Measurements from ENCODE around the gene LASP1NB.

Gene LASP1NB

DNA sequence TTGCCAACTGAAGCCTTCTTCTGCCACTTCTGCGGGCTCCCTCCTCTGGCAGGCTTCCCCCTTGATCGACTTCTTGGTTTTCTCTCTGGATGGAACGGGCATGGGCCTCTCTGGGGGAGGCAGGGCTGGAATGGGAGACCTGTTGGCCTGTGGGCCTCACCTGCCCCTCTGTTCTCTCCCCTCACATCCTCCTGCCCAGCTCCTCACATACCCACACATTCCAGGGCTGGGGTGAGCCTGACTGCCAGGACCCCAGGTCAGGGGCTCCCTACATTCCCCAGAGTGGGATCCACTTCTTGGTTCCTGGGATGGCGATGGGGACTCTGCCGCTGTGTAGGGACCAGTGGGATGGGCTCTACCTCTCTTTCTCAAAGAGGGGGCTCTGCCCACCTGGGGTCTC, 6.5 kb upstream of the LASP1NB start:
- no peaks in the 10 kb centered on the region for H3K9me3 ChIP-seq (ENCODE audit: control insufficient read depth in 1 of 2, low read length in 2 of 2)
- H3K4me1 ChIP-seq (ENCODE audit: insufficient read depth, low read length): no peaks in the 10 kb centered on the region
- H3K27me3 ChIP-seq (ENCODE audit: insufficient read depth, low read length): no peaks in the 10 kb centered on the region
- H3K4me1 Mint-ChIP-seq: peaks cover 4 to 20% (median 10%) of the 10 kb centered on the region in 4 donors
- POLR2A ChIA-PET (ENCODE audit: partially characterized antibody): no interaction called here
- CTCF ChIA-PET (ENCODE audit: partially characterized antibody): interaction anchor here (1.0 kb wide), 1 partner anchor 235 kb away, joined by 3 read pairs; no protein-coding TSS in a partner anchor
- no peak overlapping the region for H3K27ac ChIP-seq (ENCODE audit: low read depth, low read length)
- H3K27me3 Mint-ChIP-seq: no peaks in the 10 kb centered on the region
- no peak overlapping the region for H3K4me3 Mint-ChIP-seq
- DNase-seq: no peak
- no peak overlapping the region for H3K27ac Mint-ChIP-seq
- intact Hi-C loops (cut with micrococcal nuclease): no loop called here
- H3K9me3 Mint-ChIP-seq: peaks cover 0 to 2% (median 0%) of the 10 kb centered on the region in 8 donors
- peaks cover 49% of the 10 kb centered on the region for H3K36me3 ChIP-seq (ENCODE audit: insufficient read depth, low read length)
- H3K36me3 Mint-ChIP-seq: peaks cover 36 to 60% of the 10 kb centered on the region in 2 donors
- H3K4me3 ChIP-seq (ENCODE audit: low read length in 2 of 2): no peak overlapping the region

DNA sequence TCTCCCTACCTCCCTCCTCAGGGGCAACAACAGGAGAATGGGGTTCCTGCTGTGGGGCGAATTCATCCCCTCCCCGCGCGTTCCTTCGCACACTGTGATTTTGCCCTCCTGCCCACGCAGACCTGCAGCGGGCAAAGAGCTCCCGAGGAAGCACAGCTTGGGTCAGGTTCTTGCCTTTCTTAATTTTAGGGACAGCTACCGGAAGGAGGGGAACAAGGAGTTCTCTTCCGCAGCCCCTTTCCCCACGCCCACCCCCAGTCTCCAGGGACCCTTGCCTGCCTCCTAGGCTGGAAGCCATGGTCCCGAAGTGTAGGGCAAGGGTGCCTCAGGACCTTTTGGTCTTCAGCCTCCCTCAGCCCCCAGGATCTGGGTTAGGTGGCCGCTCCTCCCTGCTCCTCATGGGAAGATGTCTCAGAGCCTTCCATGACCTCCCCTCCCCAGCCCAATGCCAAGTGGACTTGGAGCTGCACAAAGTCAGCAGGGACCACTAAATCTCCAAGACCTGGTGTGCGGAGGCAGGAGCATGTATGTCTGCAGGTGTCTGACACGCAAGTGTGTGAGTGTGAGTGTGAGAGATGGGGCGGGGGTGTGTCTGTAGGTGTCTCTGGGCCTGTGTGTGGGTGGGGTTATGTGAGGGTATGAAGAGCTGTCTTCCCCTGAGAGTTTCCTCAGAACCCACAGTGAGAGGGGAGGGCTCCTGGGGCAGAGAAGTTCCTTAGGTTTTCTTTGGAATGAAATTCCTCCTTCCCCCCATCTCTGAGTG, 5.9 kb upstream of the LASP1NB start:
- Mint-ChIP-seq H3K27me3 (no peaks in the 10 kb centered on the region), H3K4me3 (no peak overlapping the region), H3K9me3 (peaks cover 0 to 2% (median 0%) of the 10 kb centered on the region in 8 donors), H3K4me1 (peaks cover 5 to 16% (median 10%) of the 10 kb centered on the region in 4 donors), H3K27ac (peak overlapping the region in 5 of 7 donors; percentile 32 to 79 (median 59)), H3K36me3 (peaks cover 31 to 56% of the 10 kb centered on the region in 2 donors)
- Histone ChIP-seq H3K9me3 (ENCODE audit: control insufficient read depth in 1 of 2, low read length in 2 of 2) (no peaks in the 10 kb centered on the region), H3K27ac (ENCODE audit: low read depth, low read length) (no peak overlapping the region), H3K36me3 (ENCODE audit: insufficient read depth, low read length) (peaks cover 43% of the 10 kb centered on the region), H3K27me3 (ENCODE audit: insufficient read depth, low read length) (no peaks in the 10 kb centered on the region), H3K4me1 (ENCODE audit: insufficient read depth, low read length) (no peaks in the 10 kb centered on the region), H3K4me3 (ENCODE audit: low read length in 2 of 2) (no peak overlapping the region)
- ChIA-PET POLR2A (ENCODE audit: partially characterized antibody) (interaction anchor here (0.7 kb wide), 1 partner anchor 66 kb away, joined by 3 read pairs; the partner anchor contains the start of gene RPL23), CTCF (ENCODE audit: partially characterized antibody) (interaction anchor here (1.0 to 1.5 kb wide), 2 partner anchors 234 kb away, joined by 3 read pairs; no protein-coding TSS in a partner anchor)
- intact Hi-C loops (cut with micrococcal nuclease): no loop called here
- DNase-seq: no peak

- Histone ChIP-seq H3K27ac (ENCODE audit: low read depth, low read length) (no peak overlapping the region), H3K4me1 (ENCODE audit: insufficient read depth, low read length) (peaks cover 10% of the 10 kb centered on the region), H3K4me3 (ENCODE audit: low read length in 2 of 2) (no peak overlapping the region), H3K27me3 (ENCODE audit: insufficient read depth, low read length) (no peaks in the 10 kb centered on the region), H3K36me3 (ENCODE audit: insufficient read depth, low read length) (peaks cover 32% of the 10 kb centered on the region), H3K9me3 (ENCODE audit: control insufficient read depth in 1 of 2, low read length in 2 of 2) (no peaks in the 10 kb centered on the region)
- intact Hi-C loops (cut with micrococcal nuclease): no loop called here
- no peak for DNase-seq
- Mint-ChIP-seq H3K4me3 (no peak overlapping the region), H3K27ac (peak overlapping the region in 6 of 7 donors; percentile 27 to 92 (median 51)), H3K36me3 (peaks cover 30 to 47% of the 10 kb centered on the region in 2 donors), H3K9me3 (peaks cover 0 to 2% (median 0%) of the 10 kb centered on the region in 8 donors), H3K27me3 (no peaks in the 10 kb centered on the region), H3K4me1 (peaks cover 15 to 25% (median 19%) of the 10 kb centered on the region in 4 donors)
- CTCF ChIA-PET (ENCODE audit: partially characterized antibody): interaction anchor here (1.5 kb wide), 1 partner anchor 233 kb away, joined by 3 read pairs; no protein-coding TSS in a partner anchor
- POLR2A ChIA-PET (ENCODE audit: partially characterized antibody): interaction anchor here (0.7 to 5.7 kb wide), 3 partner anchors 27 to 67 kb away, joined by 3 to 44 read pairs (median 5); partner anchors contain the start of genes LASP1 and RPL23
Observed at GRCh38 chr17:38920374-38921291, 4.8 kb upstream of the LASP1NB start.

DNA sequence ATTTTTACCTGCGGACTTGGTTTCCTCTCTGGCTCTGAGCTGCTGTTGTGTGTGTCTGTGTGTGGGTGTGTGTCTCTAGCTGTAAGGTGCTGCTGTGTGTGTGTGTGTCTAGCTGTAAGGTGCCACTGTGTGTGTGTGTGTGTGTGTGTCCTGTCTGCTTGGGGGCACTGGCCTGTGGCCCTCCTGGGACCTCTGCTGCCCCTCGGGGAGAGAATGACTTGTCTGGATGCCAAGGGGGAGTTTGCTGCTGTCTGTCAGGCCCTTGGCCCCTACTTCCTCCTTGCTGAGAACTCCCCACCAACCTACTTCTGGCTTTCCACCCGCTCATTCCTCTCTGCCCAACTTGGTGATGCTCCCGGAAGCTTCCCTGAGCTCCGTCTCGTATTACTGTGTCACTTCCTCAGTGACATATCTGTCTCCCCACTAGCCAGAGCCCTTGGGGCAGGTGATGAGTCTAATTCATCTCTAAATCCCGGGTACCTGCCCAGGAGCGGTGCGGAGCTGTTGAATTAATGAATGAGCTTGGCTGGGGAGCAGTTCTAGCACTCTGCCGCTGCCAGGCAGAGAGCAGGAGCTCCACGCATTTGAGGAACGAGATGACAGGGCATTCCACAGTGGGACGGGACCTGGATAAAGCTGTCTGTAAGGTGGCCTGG, 3.5 kb upstream of the LASP1NB start:
- Histone ChIP-seq H3K4me3 (ENCODE audit: low read length in 2 of 2) (no peak overlapping the region), H3K9me3 (ENCODE audit: control insufficient read depth in 1 of 2, low read length in 2 of 2) (no peaks in the 10 kb centered on the region), H3K4me1 (ENCODE audit: insufficient read depth, low read length) (peaks cover 19% of the 10 kb centered on the region), H3K27me3 (ENCODE audit: insufficient read depth, low read length) (no peaks in the 10 kb centered on the region), H3K27ac (ENCODE audit: low read depth, low read length) (no peak overlapping the region), H3K36me3 (ENCODE audit: insufficient read depth, low read length) (peaks cover 26% of the 10 kb centered on the region)
- ChIA-PET CTCF (ENCODE audit: partially characterized antibody) (interaction anchor here (0.7 to 4.0 kb wide), 7 partner anchors 24 to 231 kb away, joined by 3 to 19 read pairs (median 3); no protein-coding TSS in a partner anchor), POLR2A (ENCODE audit: partially characterized antibody) (interaction anchor here (0.6 to 5.7 kb wide), 9 partner anchors 13 to 217 kb away, joined by 3 to 44 read pairs (median 5); partner anchors contain the start of genes LASP1 and RPL23)
- Mint-ChIP-seq H3K27me3 (no peaks in the 10 kb centered on the region), H3K36me3 (peaks cover 25 to 40% of the 10 kb centered on the region in 2 donors), H3K27ac (peak overlapping the region in 6 of 7 donors; percentile 54 to 85 (median 74)), H3K4me3 (no peak overlapping the region), H3K9me3 (peaks cover 0 to 2% (median 0%) of the 10 kb centered on the region in 8 donors), H3K4me1 (peaks cover 26 to 35% (median 28%) of the 10 kb centered on the region in 4 donors)
- intact Hi-C loops (cut with micrococcal nuclease): no loop called here
- DNase-seq: no peak

DNA sequence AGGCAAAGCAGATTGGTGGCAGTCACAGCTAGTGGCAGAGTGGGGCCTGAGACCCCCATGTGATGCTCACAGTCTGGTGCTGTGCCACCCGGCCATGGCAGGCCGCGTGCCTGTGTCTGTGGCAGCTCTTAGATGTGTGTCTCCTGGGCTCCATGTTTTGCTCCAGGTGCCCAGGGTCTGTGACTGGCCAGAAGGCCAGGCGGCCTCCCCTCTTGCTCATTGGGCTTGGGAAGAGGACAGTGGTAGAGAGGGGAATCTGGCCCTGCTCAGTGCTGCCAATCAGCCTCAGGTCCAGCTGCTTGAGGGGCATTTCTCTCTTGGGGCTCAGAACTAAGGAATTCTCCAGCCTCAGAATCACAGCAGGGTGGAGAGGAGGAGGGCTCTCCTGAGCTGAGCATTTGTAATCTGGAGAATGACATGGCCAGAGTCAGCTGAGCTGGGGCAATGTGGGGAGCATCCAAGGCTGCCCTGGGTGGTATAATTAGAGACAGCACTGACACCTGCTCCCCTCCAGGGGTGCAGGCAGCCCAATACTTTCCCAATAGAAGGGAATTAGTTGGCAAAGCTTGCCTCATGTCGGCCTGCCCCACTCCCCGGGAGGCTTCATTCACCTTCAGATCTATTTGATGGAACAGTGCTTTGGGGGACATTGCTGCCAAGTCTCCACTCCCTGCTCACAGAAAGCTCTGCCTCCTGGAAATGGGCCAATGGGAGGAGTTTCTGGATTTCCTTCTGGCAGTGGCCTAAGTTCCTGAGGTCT, 2.7 kb upstream of the LASP1NB start:
- no peak overlapping the region for H3K4me3 Mint-ChIP-seq
- ChIA-PET POLR2A (ENCODE audit: partially characterized antibody) (interaction anchor here (0.6 to 5.7 kb wide), 10 partner anchors 14 to 218 kb away, joined by 3 to 44 read pairs (median 5); partner anchors contain the start of genes LASP1 and RPL23), CTCF (ENCODE audit: partially characterized antibody) (interaction anchor here (0.6 to 4.0 kb wide), 13 partner anchors 10 to 252 kb away, joined by 3 to 19 read pairs (median 4); no protein-coding TSS in a partner anchor)

More for the DNA sequence above, 2.7 kb upstream of the LASP1NB start:
- Mint-ChIP-seq H3K9me3 (peaks cover 0 to 2% (median 0%) of the 10 kb centered on the region in 8 donors), H3K36me3 (peaks cover 19 to 32% of the 10 kb centered on the region in 2 donors), H3K27me3 (no peaks in the 10 kb centered on the region), H3K27ac (peak overlapping the region in 1 of 7 donors; percentile 17), H3K4me1 (peaks cover 24 to 32% (median 29%) of the 10 kb centered on the region in 4 donors)
- Histone ChIP-seq H3K4me3 (ENCODE audit: low read length in 2 of 2) (no peak overlapping the region), H3K36me3 (ENCODE audit: insufficient read depth, low read length) (peaks cover 23% of the 10 kb centered on the region), H3K4me1 (ENCODE audit: insufficient read depth, low read length) (peaks cover 19% of the 10 kb centered on the region), H3K9me3 (ENCODE audit: control insufficient read depth in 1 of 2, low read length in 2 of 2) (no peaks in the 10 kb centered on the region), H3K27me3 (ENCODE audit: insufficient read depth, low read length) (no peaks in the 10 kb centered on the region), H3K27ac (ENCODE audit: low read depth, low read length) (no peak overlapping the region)
- intact Hi-C loops (cut with micrococcal nuclease): no loop called here
- no peak for DNase-seq

Measured in CD4-positive, alpha-beta memory T cell (primary cell).